ENCODE results near the gene CDHR3. TPM values are rescaled to one million over a fixed set of nuclear protein-coding genes. Genes with fewer than 3 reads are reported as not detected.

Gene CDHR3
- total and polyA plus RNA-seq, 9 of the 15 experiments (the other 6 are each of a cell fraction or from before 2014, with no cell fraction given) = 0.03 to 0.66 (median 0.24) TPM; not detected in 1

GRCh38 chr7:105934572-105935185 is 28.4 kb upstream of the CDHR3 start:
- no peaks in the 10 kb centered on the region for H3K9me3 ChIP-seq (replicated peaks; ENCODE audit: control insufficient read depth, insufficient read depth, low read depth, low read length)
- no peaks in the 10 kb centered on the region for H4K20me1 ChIP-seq (replicated peaks; ENCODE audit: control insufficient read depth, insufficient read depth, low read length)
- no peak overlapping the region for H2AFZ ChIP-seq (ENCODE audit: low read depth, low read length)
- intact Hi-C loops (cut with micrococcal nuclease) (loop anchor here (1.0 to 5.0 kb wide), 2 partner anchors 107 to 218 kb away; no protein-coding TSS in a partner anchor), in situ Hi-C loops (cut with MboI) (no loop called here)
- POLR2A ChIA-PET = interaction anchor here (1.2 kb wide), 1 partner anchor 11 kb away, joined by 3 read pairs; no protein-coding TSS in a partner anchor
- FAIRE-seq (no peak), DNase-seq (ENCODE audit: extremely low read depth in 1 of 4, low spot score in 3 of 4) (peak in 2 of 4 experiments; percentile 36 to 47), ATAC-seq (peak; percentile 81)
- no peak overlapping the region for H3K4me2 ChIP-seq (ENCODE audit: insufficient read depth, low read length)
- CTCF ChIA-PET (ENCODE audit: low intra/inter-chr PET ratio) = no interaction called here
- H3K4me1 ChIP-seq (replicated peaks in 1 of 2; ENCODE audit: control insufficient read depth in 2 of 2, insufficient read depth in 2 of 2, low read length in 2 of 2) = no peaks in the 10 kb centered on the region
- no peaks in the 10 kb centered on the region for H3K79me2 ChIP-seq (ENCODE audit: control insufficient read depth, insufficient read depth, low read length)
- BruUV-seq (replicated peaks) = no TSS peak
- H3K4me3 ChIP-seq = no peak overlapping the region
- H3K9me1 ChIP-seq (ENCODE audit: control insufficient read depth, insufficient read depth, low read length) = no peaks in the 10 kb centered on the region
- 2% methylated on average over 7 of the region's 7 CpGs for WGBS (ENCODE audit: insufficient coverage, low coverage, missing lambda C conversion rate)
- H3K27me3 ChIP-seq (ENCODE audit: control insufficient read depth in 2 of 2, insufficient read depth in 2 of 2, low read length in 2 of 2) = peaks cover 10 to 51% of the 10 kb centered on the region in 2 experiments
- H3K9ac ChIP-seq (ENCODE audit: insufficient read depth in 1 of 2, low read depth in 2 of 2, low read length in 2 of 2) = no peak overlapping the region
- H3K36me3 ChIP-seq (ENCODE audit: control insufficient read depth, insufficient read depth, low read length) = no peaks in the 10 kb centered on the region
- H3K27ac ChIP-seq (ENCODE audit: extremely low read depth, low read depth, low read length) = no peak overlapping the region
- no peak for TF ChIP-seq THRB (CRISPR knock-in tag; conservative IDR thresholded peaks at IDR 0.05)
- no peak for TF ChIP-seq HSF4 (CRISPR knock-in tag; IDR thresholded peaks at IDR 0.05; ENCODE audit: borderline replicate concordance)
- TF ChIP-seq STAG1 (CRISPR knock-in tag; IDR thresholded peaks at IDR 0.05; ENCODE audit: borderline replicate concordance) = no peak
- no peak for TF ChIP-seq ZNF717 (CRISPR knock-in tag; IDR thresholded peaks at IDR 0.05)
- no peak for TF ChIP-seq HDAC2 (IDR thresholded peaks at IDR 0.05)
- TF ChIP-seq GABPA (tag; conservative IDR thresholded peaks at IDR 0.05; ENCODE audit: low read depth) = no peak
- TF ChIP-seq ZNF384 (IDR thresholded peaks at IDR 0.05; ENCODE audit: low read depth, low read length) = no peak
- TF ChIP-seq ZNF780A (CRISPR knock-in tag; IDR thresholded peaks at IDR 0.05) = no peak
- TF ChIP-seq CC2D1A (IDR thresholded peaks at IDR 0.05) = no peak
- TF ChIP-seq RAD21 (CRISPR knock-in tag; conservative IDR thresholded peaks at IDR 0.05 in 1 of 2, IDR thresholded peaks at IDR 0.05 in 1 of 2) = peak; percentile 20 to 56; a peak in 2 of 4 replicates
- TF ChIP-seq ZNF23 (CRISPR knock-in tag; IDR thresholded peaks at IDR 0.05) = no peak
- TF ChIP-seq SREBF2 (CRISPR knock-in tag; IDR thresholded peaks at IDR 0.05) = no peak
- no peak for TF ChIP-seq NRF1 (conservative IDR thresholded peaks at IDR 0.05 in 1 of 2, IDR thresholded peaks at IDR 0.05 in 1 of 2)
- TF ChIP-seq REST (IDR thresholded peaks at IDR 0.05; ENCODE audit: borderline replicate concordance) = peak; percentile 32; the same call in 1 of the 2 replicates
- no peak for TF ChIP-seq REST (CRISPR knock-in tag; IDR thresholded peaks at IDR 0.05; ENCODE audit: low read depth)

Data from K562 (cell line).